Endothelial cell of umbilical vein (primary cell): Measurements from ENCODE around the gene KCNMA1. TPM values are rescaled to one million over a fixed set of nuclear protein-coding genes. Genes with fewer than 3 reads are reported as not detected.

ENCODE experiments used
- BruUV-seq: library from RNA; stranded (reverse); fragments of 400-500 nt; replicated peaks from 2 replicates; lab custom pipeline; 2021; lab: Mats Ljungman, UMichigan
- CTCF ChIA-PET: fragments of 300-600, 350-600 bp; sonication (Branson Sonifier 250); formaldehyde crosslinking; loops from one replicate; lab custom pipeline; 2021; ENCODE audit warnings: antibody characterized with exemption, inconsistent platforms; lab: Charles Lee
- POLR2A ChIA-PET: fragments of 300-600, 350-600 bp; sonication (Branson Sonifier 250); formaldehyde crosslinking; loops from one replicate; lab custom pipeline; 2021; ENCODE audit warnings: antibody characterized with exemption, inconsistent platforms; lab: Charles Lee
- DNase-seq: peaks from one replicate; pipeline ENCODE4 v3.0.0-alpha.2; 2011; ENCODE audit warnings: low read depth, low spot score
- FAIRE-seq: peaks from 2 replicates; lab custom pipeline; 2011; peaks lifted over from hg19 to GRCh38; lab: Jason Lieb, UNC
- H2AFZ ChIP-seq: 2 replicates; pipeline ENCODE4 v1.6.0; 2012; ENCODE audit warnings: low read depth, low read length, control low read depth, inconsistent platforms
- H3K27ac ChIP-seq: 2 replicates; pipeline ENCODE4 v1.5.1; 2011; ENCODE audit warnings: low read depth, mild to moderate bottlenecking, control low read depth, low read length, moderate library complexity; ENCODE audit not compliant: insufficient read depth
- H3K27me3 ChIP-seq, 2 experiments: 2 replicates each; pipeline versions ENCODE4 v1.6.0 to v1.6.1; 2011; ENCODE audit warnings: low read length in 2 of 2, mixed read lengths in 1 of 2; ENCODE audit not compliant: control insufficient read depth in 2 of 2, insufficient read depth in 2 of 2
- H3K36me3 ChIP-seq, 2 experiments: 2 replicates in 1 of 2; 3 replicates in 1 of 2; pipeline ENCODE4 v1.5.1; 2011; ENCODE audit warnings: low read length in 2 of 2, mild to moderate bottlenecking in 1 of 2, moderate library complexity in 1 of 2; ENCODE audit not compliant: control insufficient read depth in 2 of 2, insufficient read depth in 2 of 2; ENCODE audit errors: extremely low read depth in 1 of 2
- H3K4me1 ChIP-seq: 3 replicates; pipeline ENCODE4 v1.5.1; 2011; ENCODE audit warnings: mild to moderate bottlenecking, low read length; ENCODE audit not compliant: control insufficient read depth, insufficient read depth; ENCODE audit errors: extremely low read depth
- H3K4me2 ChIP-seq: 2 replicates; pipeline ENCODE4 v1.6.1; 2011; ENCODE audit warnings: low read length, control low read depth, mixed read lengths; ENCODE audit not compliant: insufficient read depth
- H3K4me3 ChIP-seq, 3 experiments: fragments of 200-600 bp in 1 of 3; sonication (generic), shearing (Covaris generic) in 1 of 3; replicated peaks in 1 of 3; 2 replicates each; pipeline ENCODE4 v1.5.1; 2011 to 2016; ENCODE audit warnings: control low read depth in 3 of 3, low read length in 3 of 3, mild to moderate bottlenecking in 2 of 3, inconsistent platforms in 1 of 3, low read depth in 1 of 3, moderate library complexity in 1 of 3; ENCODE audit not compliant: insufficient read depth in 1 of 3
- H3K79me2 ChIP-seq: 2 replicates; pipeline ENCODE4 v1.6.0; 2012; ENCODE audit warnings: low read length, inconsistent platforms; ENCODE audit not compliant: control insufficient read depth, insufficient read depth
- H3K9ac ChIP-seq: replicated peaks from 2 replicates; pipeline ENCODE3; 2011; ENCODE audit warnings: low read length, control low read depth; ENCODE audit not compliant: insufficient read depth; ENCODE audit errors: extremely low read depth
- H3K9me1 ChIP-seq: replicated peaks from 3 replicates; pipeline ENCODE4 v1.6.0; 2011; ENCODE audit warnings: mild to moderate bottlenecking, low read length; ENCODE audit not compliant: control insufficient read depth, insufficient read depth; ENCODE audit errors: extremely low read depth
- H3K9me3 ChIP-seq: replicated peaks from 2 replicates; pipeline ENCODE4 v1.5.1; 2012; ENCODE audit warnings: low read length, inconsistent platforms; ENCODE audit not compliant: control insufficient read depth, insufficient read depth
- H4K20me1 ChIP-seq: replicated peaks from 2 replicates; pipeline ENCODE3; 2011; ENCODE audit warnings: mild to moderate bottlenecking, low read length; ENCODE audit not compliant: control insufficient read depth, insufficient read depth; ENCODE audit errors: extremely low read depth
- CTCF ChIP-seq, 2 donors: IDR thresholded peaks; 1 replicate in 1 of 2; 2 replicates in 1 of 2; pipeline ENCODE4 v1.5.1; 2011; ENCODE audit warnings: low read length in 2 of 2, mild to moderate bottlenecking in 2 of 2, moderate library complexity in 2 of 2, control low read depth in 1 of 2, inconsistent platforms in 1 of 2, low read depth in 1 of 2; ENCODE audit not compliant: insufficient read depth in 1 of 2; ENCODE audit errors: extremely low read depth in 1 of 2
- EZH2 ChIP-seq: IDR thresholded peaks from 2 replicates; pipeline ENCODE4 v1.6.1; 2012; ENCODE audit warnings: borderline replicate concordance, low read depth, mild to moderate bottlenecking, moderate library complexity, low read length, inconsistent platforms; ENCODE audit not compliant: severe bottlenecking
- FOS ChIP-seq: IDR thresholded peaks from 2 replicates; pipeline ENCODE4 v1.6.1; 2011; ENCODE audit warnings: mild to moderate bottlenecking, low read length, moderate library complexity, borderline replicate concordance; ENCODE audit not compliant: insufficient read depth
- GATA2 ChIP-seq: IDR thresholded peaks from 2 replicates; pipeline ENCODE4 v1.7.0; 2011; ENCODE audit warnings: low read depth, mild to moderate bottlenecking, moderate library complexity, mixed read lengths, low read length; ENCODE audit not compliant: insufficient read length, insufficient read depth
- JUN ChIP-seq: IDR thresholded peaks from 2 replicates; pipeline ENCODE4 v1.6.1; 2011; ENCODE audit warnings: borderline replicate concordance, low read depth; ENCODE audit not compliant: insufficient read length, insufficient read depth
- MAX ChIP-seq: IDR thresholded peaks from 2 replicates; pipeline ENCODE4 v1.6.1; 2011; ENCODE audit not compliant: insufficient read depth, insufficient read length
- MYC ChIP-seq: IDR thresholded peaks from one replicate; pipeline ENCODE4 v1.6.1; 2011; ENCODE audit warnings: mild to moderate bottlenecking, low read depth, low read length
- POLR2A ChIP-seq: IDR thresholded peaks from 2 replicates; pipeline ENCODE4 v1.6.1; 2012; ENCODE audit warnings: low read depth, mild to moderate bottlenecking, control low read depth, low read length
- POLR2AphosphoS5 ChIP-seq: IDR thresholded peaks from 2 replicates; pipeline ENCODE4 v1.6.1; 2012; ENCODE audit warnings: low read depth, mild to moderate bottlenecking, control low read depth, low read length, moderate library complexity; ENCODE audit not compliant: insufficient read depth
- dilution Hi-C: fragments of 300-500 bp; cut with MboI; formaldehyde crosslinking; loops from one replicate; pipeline ENCODE4 v1.15.0; 2019; ENCODE audit warnings: low sequenced_read_pairs; ENCODE audit not compliant: extremely low pct_ligation_motif_present
- intact Hi-C: fragments of 100-400 bp; cut with micrococcal nuclease; formaldehyde crosslinking; loops from one replicate; pipeline ENCODE4 v1.10.0; 2022
- polyA plus RNA-seq, 4 experiments: library from polyadenylated mRNA; depleted of rRNA in 3 of 4; stranded (reverse) in 3 of 4; unstranded in 1 of 4; fragments of >200 nt; gene quantifications; 2 replicates each; pipeline versions ENCODE4 v1.2.1 to v1.2.3, GENCODE V29; 2011 to 2012; ENCODE audit warnings: missing spikeins in 1 of 4
- total RNA-seq: library from RNA; stranded (reverse); gene quantifications from 2 replicates; pipeline ENCODE4 v1.2.3, GENCODE V29; 2021

KCNMA1 gene
- total and polyA plus RNA-seq, 2 donors (not counting 3 experiments of a cell fraction or from before 2014, with no cell fraction given): 0.10 to 0.82 TPM

- Histone ChIP-seq H3K9ac (no peak overlapping the region), H2AFZ (no peak overlapping the region), H3K36me3 (no peaks in the 10 kb centered on the region), H3K4me1 (no peaks in the 10 kb centered on the region), H3K4me2 (no peak overlapping the region), H3K9me3 (no peaks in the 10 kb centered on the region), H3K27me3 (peaks cover 0 to 2% of the 10 kb centered on the region in 2 experiments), H4K20me1 (no peaks in the 10 kb centered on the region), H3K4me3 (no peak overlapping the region), H3K9me1 (no peaks in the 10 kb centered on the region), H3K79me2 (no peaks in the 10 kb centered on the region), H3K27ac (no peak overlapping the region)
- no TSS peak for BruUV-seq
- CTCF ChIA-PET: interaction anchor here (0.9 kb wide), 1 partner anchor 29 kb away, joined by 3 read pairs; no protein-coding TSS in a partner anchor
- TF ChIP-seq POLR2AphosphoS5: no peak
- TF ChIP-seq POLR2A: no peak
- no peak for TF ChIP-seq CTCF (IDR thresholded peaks at IDR 0.05; ENCODE audit: extremely low read depth in 1 of 2, insufficient read depth in 1 of 2, low read depth in 1 of 2, low read length in 2 of 2)
- dilution Hi-C loops: no loop called here
- intact Hi-C loops: no loop called here
- FAIRE-seq (no peak), DNase-seq (no peak)
- POLR2A ChIA-PET: no interaction called here
These were observed 274.4 kb downstream of the KCNMA1 start for GRCh38 chr10:77363210-77363609.

- CTCF ChIA-PET: interaction anchor here (1.1 kb wide), 1 partner anchor 10 kb away, joined by 4 read pairs; no protein-coding TSS in a partner anchor
- BruUV-seq: no TSS peak
- FAIRE-seq: no peak
These were observed 275.8 kb downstream of the KCNMA1 start for GRCh38 chr10:77361831-77362230.

More at GRCh38 chr10:77361831-77362230, 275.8 kb downstream of the KCNMA1 start:
- TF ChIP-seq POLR2AphosphoS5 (no peak), GATA2 (no peak), JUN (no peak), POLR2A (no peak), FOS (no peak), CTCF (IDR thresholded peaks at IDR 0.05; ENCODE audit: extremely low read depth in 1 of 2, insufficient read depth in 1 of 2, low read depth in 1 of 2, low read length in 2 of 2) (no peak), MYC (no peak), EZH2 (no peak), MAX (no peak)
- H3K79me2 ChIP-seq: no peaks in the 10 kb centered on the region
- H3K27me3 ChIP-seq: peaks cover 0 to 2% of the 10 kb centered on the region in 2 experiments
- H4K20me1 ChIP-seq: no peaks in the 10 kb centered on the region
- no peak overlapping the region for H3K4me3 ChIP-seq
- no peak overlapping the region for H3K27ac ChIP-seq
- POLR2A ChIA-PET: no interaction called here
- H3K9me1 ChIP-seq: no peaks in the 10 kb centered on the region
- dilution Hi-C loops (no loop called here), intact Hi-C loops (no loop called here)
- no peaks in the 10 kb centered on the region for H3K36me3 ChIP-seq
- H3K9me3 ChIP-seq: no peaks in the 10 kb centered on the region
- H3K9ac ChIP-seq: no peak overlapping the region
- DNase-seq: no peak
- H3K4me1 ChIP-seq: peaks cover 2% of the 10 kb centered on the region
- no peak overlapping the region for H2AFZ ChIP-seq
- H3K4me2 ChIP-seq: no peak overlapping the region
